Neutrophil (primary cell): Measurements from ENCODE around the gene FHL2.

ENCODE experiments used
- H3K27ac ChIP-seq: fragments of 200-600 bp; sonication (generic); 2 replicates; pipeline ENCODE4 v1.5.1; 2016; ENCODE audit warnings: mild to moderate bottlenecking, moderate library complexity
- H3K27me3 ChIP-seq: fragments of 200-600 bp; sonication (generic); 2 replicates; pipeline ENCODE4 v1.6.0; 2016; ENCODE audit warnings: mild to moderate bottlenecking
- H3K36me3 ChIP-seq: fragments of 200-600 bp; sonication (generic); 2 replicates; pipeline ENCODE4 v1.5.1; 2017
- H3K4me1 ChIP-seq, 2 experiments: fragments of 200-600 bp in 1 of 2; sonication (generic) in 1 of 2; 1 replicate in 1 of 2; 2 replicates in 1 of 2; pipeline versions ENCODE4 v1.5.1 to v1.6.1; 2013 to 2016; ENCODE audit warnings: low read depth in 1 of 2, low read length in 1 of 2, mild to moderate bottlenecking in 1 of 2, moderate library complexity in 1 of 2; ENCODE audit not compliant: control insufficient read depth in 1 of 2, insufficient read depth in 1 of 2
- H3K4me3 ChIP-seq, 2 experiments: fragments of 200-600 bp in 1 of 2; sonication (generic) in 1 of 2; 1 replicate in 1 of 2; 2 replicates in 1 of 2; pipeline ENCODE4 v1.5.1; 2013 to 2016; ENCODE audit warnings: low read depth in 1 of 2, low read length in 1 of 2, mild to moderate bottlenecking in 1 of 2, moderate library complexity in 1 of 2
- H3K9me3 ChIP-seq: fragments of 200-600 bp; sonication (generic); 2 replicates; pipeline ENCODE4 v1.5.1; 2016
- TF ChIP-seq, protein P1 (sequence below): fragments of 200-600 bp; sonication (generic); IDR thresholded peaks from 2 replicates; pipeline ENCODE4 v1.5.1; 2016; ENCODE audit warnings: antibody characterized with exemption

Gene FHL2

GRCh38 chr2:105376789-105377240 lies 22.0 kb downstream of the FHL2 start:
- no peak overlapping the region for H3K27ac ChIP-seq
- H3K36me3 ChIP-seq, result no peaks in the 10 kb centered on the region
- H3K4me1 ChIP-seq, result peaks cover 10 to 16% of the 10 kb centered on the region in 2 experiments

DNA sequence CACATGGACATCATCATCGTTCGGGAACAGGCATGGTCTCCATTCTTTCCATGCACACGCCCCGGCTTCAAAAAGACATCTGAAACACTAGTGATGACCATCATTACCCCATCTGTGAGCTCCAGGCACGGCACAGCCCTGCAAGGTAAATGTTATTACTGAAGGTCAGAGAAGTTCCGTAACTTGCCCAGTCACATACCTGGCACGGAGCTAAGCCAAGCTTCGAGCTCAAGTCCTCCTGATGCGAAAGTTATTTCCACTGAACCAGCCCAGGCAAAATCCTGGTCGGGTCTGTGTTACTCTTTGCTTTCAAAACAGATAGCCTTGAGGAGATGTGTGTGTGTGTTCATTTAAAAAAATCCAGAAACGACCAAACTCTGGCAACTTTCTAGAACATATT lies 22.8 kb downstream of the FHL2 start:
- Histone ChIP-seq H3K9me3 (no peaks in the 10 kb centered on the region), H3K4me3 (no peak overlapping the region), H3K27me3 (peaks cover 5% of the 10 kb centered on the region), H3K27ac (no peak overlapping the region), H3K36me3 (no peaks in the 10 kb centered on the region), H3K4me1 (peaks cover 10 to 16% of the 10 kb centered on the region in 2 experiments)
- TF ChIP-seq, protein P1, sequence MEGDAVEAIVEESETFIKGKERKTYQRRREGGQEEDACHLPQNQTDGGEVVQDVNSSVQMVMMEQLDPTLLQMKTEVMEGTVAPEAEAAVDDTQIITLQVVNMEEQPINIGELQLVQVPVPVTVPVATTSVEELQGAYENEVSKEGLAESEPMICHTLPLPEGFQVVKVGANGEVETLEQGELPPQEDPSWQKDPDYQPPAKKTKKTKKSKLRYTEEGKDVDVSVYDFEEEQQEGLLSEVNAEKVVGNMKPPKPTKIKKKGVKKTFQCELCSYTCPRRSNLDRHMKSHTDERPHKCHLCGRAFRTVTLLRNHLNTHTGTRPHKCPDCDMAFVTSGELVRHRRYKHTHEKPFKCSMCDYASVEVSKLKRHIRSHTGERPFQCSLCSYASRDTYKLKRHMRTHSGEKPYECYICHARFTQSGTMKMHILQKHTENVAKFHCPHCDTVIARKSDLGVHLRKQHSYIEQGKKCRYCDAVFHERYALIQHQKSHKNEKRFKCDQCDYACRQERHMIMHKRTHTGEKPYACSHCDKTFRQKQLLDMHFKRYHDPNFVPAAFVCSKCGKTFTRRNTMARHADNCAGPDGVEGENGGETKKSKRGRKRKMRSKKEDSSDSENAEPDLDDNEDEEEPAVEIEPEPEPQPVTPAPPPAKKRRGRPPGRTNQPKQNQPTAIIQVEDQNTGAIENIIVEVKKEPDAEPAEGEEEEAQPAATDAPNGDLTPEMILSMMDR, result no peak

More at GRCh38 chr2:105376789-105377240, 22.0 kb downstream of the FHL2 start:
- Histone ChIP-seq H3K27me3 (peaks cover 5% of the 10 kb centered on the region), H3K4me3 (no peak overlapping the region), H3K9me3 (no peaks in the 10 kb centered on the region)
- TF ChIP-seq, protein P1, result no peak

- TF ChIP-seq, protein P1, result no peak
- H3K9me3 ChIP-seq, result no peaks in the 10 kb centered on the region
- H3K36me3 ChIP-seq, result no peaks in the 10 kb centered on the region
- H3K4me1 ChIP-seq, result peaks cover 7 to 8% of the 10 kb centered on the region in 2 experiments
- H3K4me3 ChIP-seq, result no peak overlapping the region
- peaks cover 5% of the 10 kb centered on the region for H3K27me3 ChIP-seq
- no peak overlapping the region for H3K27ac ChIP-seq
These were observed 23.8 kb downstream of the FHL2 start for GRCh38 chr2:105375001-105375561.

DNA sequence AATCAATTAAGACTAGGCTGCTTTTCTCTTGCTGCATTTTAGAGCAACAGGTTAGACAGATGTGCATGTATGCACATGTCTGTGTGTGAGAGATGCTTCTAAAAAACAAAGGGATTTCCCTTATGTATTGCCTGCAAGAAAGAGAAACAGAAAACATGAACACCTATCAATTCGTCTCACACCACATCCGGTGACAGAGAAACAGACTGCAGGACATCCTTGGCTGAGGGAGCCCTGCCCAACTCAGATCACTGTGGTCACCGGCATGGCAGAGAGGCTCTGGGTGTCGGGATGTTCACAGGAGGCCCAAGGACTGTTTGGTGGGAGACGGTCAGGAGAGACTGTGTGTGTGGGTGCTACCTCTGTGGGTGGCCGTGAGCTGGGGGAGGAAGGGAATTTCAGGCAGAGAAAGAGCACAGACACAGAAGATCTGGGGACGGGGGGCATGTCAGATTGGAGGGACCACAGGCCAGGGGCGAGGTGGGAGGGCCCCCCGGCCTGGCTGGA lies 24.9 kb downstream of the FHL2 start:
- Histone ChIP-seq H3K27ac (no peak overlapping the region), H3K36me3 (no peaks in the 10 kb centered on the region), H3K4me3 (no peak overlapping the region), H3K27me3 (peaks cover 5% of the 10 kb centered on the region), H3K9me3 (no peaks in the 10 kb centered on the region), H3K4me1 (no peaks in the 10 kb centered on the region)
- TF ChIP-seq, protein P1, result no peak

DNA sequence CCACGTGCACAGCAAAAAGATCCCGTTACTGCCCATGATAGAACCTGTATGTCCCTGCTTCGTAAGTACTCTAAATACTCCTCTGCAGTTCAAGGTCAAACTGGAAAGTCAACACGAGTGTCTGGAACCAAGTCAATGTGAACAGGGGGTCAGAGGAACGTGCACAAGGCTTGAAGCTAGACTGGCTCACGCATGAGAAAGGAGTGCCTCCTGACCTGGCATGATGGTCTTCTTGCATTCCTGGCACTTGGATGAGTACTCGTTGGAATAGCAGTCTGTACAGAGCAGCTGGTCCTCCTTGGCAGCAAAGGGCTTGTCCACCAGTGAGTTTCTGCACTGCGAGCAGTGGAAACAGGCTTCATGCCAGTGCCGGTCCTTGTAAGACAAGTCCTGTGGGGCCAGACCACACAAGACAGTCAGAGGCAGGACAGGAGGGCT lies 25.5 kb downstream of the FHL2 start:
- H3K4me3 ChIP-seq, result no peak overlapping the region
- TF ChIP-seq, protein P1, result no peak
- H3K4me1 ChIP-seq, result no peaks in the 10 kb centered on the region
- no peaks in the 10 kb centered on the region for H3K36me3 ChIP-seq
- H3K27ac ChIP-seq, result no peak overlapping the region
- H3K9me3 ChIP-seq, result no peaks in the 10 kb centered on the region
- H3K27me3 ChIP-seq, result peaks cover 5% of the 10 kb centered on the region
